ENCODE measurements around the gene GDAP2.
A peak's percentile ranks its signal among the peaks of the same experiment; 100 is the strongest.

Gene GDAP2

DNA sequence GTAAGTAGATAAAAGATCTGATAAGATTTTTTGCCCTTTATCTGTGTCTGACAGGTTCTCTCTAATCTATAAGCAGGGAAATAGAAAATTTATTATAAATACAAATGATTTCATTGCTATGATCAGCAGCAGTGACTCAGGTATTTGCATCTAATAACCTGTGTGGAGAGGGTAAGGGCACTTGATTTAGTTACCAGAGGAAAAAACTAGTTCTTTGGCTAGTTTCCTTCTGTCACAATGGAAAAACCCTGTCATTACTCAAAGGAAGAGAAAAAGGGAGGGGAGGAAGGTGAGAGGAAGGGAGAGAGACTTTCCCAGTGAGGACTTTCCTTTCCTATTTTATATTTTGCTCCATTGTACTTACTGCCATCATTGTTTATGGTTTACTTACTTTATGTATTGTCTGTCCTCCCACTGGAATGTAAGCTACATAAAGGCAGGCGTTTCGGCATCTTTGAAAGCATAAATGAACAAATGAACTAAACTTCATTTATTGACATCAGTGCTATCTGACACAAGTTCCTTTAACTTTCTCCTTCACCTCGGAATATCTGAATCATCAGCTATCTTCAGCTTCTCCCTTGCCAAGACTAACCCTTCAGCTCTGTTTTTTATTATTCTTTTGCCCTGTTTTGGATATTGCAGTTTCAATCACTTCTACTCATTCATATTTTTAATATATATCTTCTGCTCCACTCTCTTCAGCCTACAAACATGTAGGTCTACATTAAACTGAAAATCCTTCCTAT, 35.0 kb upstream of the GDAP2 start:
- DNase-seq (ENCODE audit: low read depth) = no peak
- H3K4me3 ChIP-seq (ENCODE audit: low read depth, low read length) = no peak overlapping the region
- no peak for TF ChIP-seq CTCF (IDR thresholded peaks at IDR 0.05; ENCODE audit: low read depth, low read length, missing control alignments)
- in situ Hi-C loops (cut with HindIII; ENCODE audit: low sequenced_read_pairs) = no loop called here

DNA sequence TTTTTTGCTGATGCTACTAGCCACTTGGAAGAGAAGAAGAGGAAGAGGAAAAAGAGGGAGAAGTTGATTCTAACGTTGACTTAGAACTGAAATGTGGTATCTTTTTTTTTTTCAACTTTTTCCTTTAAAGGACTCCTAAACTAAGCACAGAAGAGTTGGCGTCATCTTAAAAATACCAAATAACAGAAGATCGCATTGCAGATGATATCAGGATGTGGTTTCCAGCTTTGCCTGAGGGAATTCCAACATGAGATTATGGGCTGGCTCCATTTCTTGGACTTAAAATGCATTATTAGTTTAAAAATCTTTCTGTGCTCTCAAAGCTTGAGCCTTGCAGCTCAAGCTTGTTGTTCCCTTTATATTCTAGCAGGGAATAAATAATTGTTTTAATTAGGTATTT, 29.9 kb upstream of the GDAP2 start:
- H3K4me3 ChIP-seq (ENCODE audit: low read depth, low read length) = no peak overlapping the region
- no peak for TF ChIP-seq CTCF (IDR thresholded peaks at IDR 0.05; ENCODE audit: low read depth, low read length, missing control alignments)
- DNase-seq (ENCODE audit: low read depth) = peak; percentile 9
- in situ Hi-C loops (cut with HindIII; ENCODE audit: low sequenced_read_pairs) = no loop called here

DNA sequence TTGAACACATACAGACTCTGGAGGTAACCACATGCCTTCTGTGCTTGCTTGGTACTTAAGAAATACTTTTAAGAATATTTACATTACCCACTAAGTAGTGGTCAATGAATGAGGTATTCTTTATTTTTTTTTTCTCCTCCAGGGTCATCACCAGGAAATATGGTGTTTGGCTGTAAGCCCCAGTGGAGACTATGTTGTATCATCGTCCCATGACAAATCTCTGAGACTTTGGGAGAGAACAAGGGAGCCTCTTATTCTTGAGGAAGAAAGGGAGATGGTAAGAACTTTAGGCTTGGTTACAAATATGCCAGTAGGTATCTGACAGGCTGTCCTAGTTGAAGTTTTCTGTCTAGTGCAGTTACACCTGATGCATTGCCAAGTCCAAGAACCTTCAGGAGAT, 23.0 kb upstream of the GDAP2 start:
- TF ChIP-seq CTCF (IDR thresholded peaks at IDR 0.05; ENCODE audit: low read depth, low read length, missing control alignments) = no peak
- no peak overlapping the region for H3K4me3 ChIP-seq (ENCODE audit: low read depth, low read length)
- DNase-seq (ENCODE audit: low read depth) = no peak
- in situ Hi-C loops (cut with HindIII; ENCODE audit: low sequenced_read_pairs) = no loop called here

DNA sequence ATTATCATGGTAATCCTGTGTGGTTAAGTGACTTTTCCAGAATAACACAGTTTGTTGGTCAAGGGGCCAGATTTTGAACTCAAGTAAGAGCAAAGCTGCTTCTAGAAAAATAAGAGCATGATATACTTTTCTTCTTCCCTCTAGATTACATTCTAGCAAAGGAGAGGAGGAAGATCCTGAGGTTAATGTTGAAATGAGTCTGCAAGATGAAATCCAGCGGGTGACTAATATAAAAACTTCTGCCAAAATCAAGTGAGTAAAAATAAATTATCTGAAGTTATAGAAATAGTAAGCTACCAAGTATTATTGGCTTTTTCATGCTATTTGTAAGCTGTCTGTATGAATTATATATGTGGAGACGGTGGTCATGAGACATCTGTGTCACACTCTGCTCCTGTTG, 12.9 kb upstream of the GDAP2 start:
- no peak overlapping the region for H3K4me3 ChIP-seq (ENCODE audit: low read depth, low read length)
- TF ChIP-seq CTCF (IDR thresholded peaks at IDR 0.05; ENCODE audit: low read depth, low read length, missing control alignments) = no peak
- DNase-seq (ENCODE audit: low read depth) = no peak
- in situ Hi-C loops (cut with HindIII; ENCODE audit: low sequenced_read_pairs) = no loop called here

DNA sequence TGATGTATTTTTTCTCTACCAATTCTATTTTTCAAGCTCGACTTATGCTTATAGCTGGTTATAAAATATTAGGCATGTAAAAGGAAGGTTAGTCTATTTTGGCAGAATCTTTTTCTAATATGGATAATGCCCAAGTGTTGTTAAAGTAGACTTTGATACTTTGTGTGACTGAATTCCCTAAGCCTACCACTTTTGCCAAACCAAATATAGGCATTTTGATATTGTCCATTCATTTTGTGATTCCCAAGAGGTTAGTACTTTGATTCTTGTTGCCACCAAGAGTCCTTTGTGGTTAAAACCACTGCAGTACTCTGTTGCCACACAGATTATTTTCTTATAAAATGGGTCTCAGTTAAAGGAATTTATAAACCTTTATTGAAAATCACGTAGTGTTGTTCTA, 4.3 kb upstream of the GDAP2 start:
- no peak overlapping the region for H3K4me3 ChIP-seq (ENCODE audit: low read depth, low read length)
- in situ Hi-C loops (cut with HindIII; ENCODE audit: low sequenced_read_pairs) = no loop called here
- TF ChIP-seq CTCF (IDR thresholded peaks at IDR 0.05; ENCODE audit: low read depth, low read length, missing control alignments) = no peak
- DNase-seq (ENCODE audit: low read depth) = no peak

DNA sequence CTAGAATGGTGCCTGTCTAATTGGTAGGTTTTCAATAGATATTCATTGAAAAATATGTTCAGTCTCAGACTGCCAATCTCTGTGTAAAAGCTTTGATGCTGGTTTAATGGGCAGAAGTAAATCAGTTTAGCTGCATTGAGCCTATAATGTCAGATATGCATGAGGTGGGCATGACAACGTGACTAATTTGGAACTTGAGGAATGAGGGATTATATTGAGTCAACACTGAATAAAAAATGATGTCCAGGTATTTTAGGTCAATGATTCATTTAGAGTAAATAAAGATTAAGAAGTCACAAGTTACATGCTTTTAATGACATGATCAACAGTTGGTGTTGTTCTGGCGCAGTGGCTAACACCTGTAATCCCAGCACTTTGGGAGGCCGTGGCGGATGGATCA, 3.2 kb upstream of the GDAP2 start:
- in situ Hi-C loops (cut with HindIII; ENCODE audit: low sequenced_read_pairs) = no loop called here
- no peak for TF ChIP-seq CTCF (IDR thresholded peaks at IDR 0.05; ENCODE audit: low read depth, low read length, missing control alignments)
- no peak for DNase-seq (ENCODE audit: low read depth)
- H3K4me3 ChIP-seq (ENCODE audit: low read depth, low read length) = no peak overlapping the region

All from astrocyte of the cerebellum (primary cell).